ENCODE results near the gene MLXIPL.

- TF ChIP-seq CTCF (IDR thresholded peaks at IDR 0.05; ENCODE audit: poor library complexity, severe bottlenecking) (no peak), RAD21 (conservative IDR thresholded peaks at IDR 0.05) (no peak), SMC3 (conservative IDR thresholded peaks at IDR 0.05; ENCODE audit: poor library complexity) (no peak), EP300 (conservative IDR thresholded peaks at IDR 0.05; ENCODE audit: poor library complexity, severe bottlenecking) (no peak), EZH2 (IDR thresholded peaks at IDR 0.05; ENCODE audit: borderline replicate concordance, insufficient read depth, low read length, poor library complexity, severe bottlenecking) (no peak)
These were observed 44.5 kb upstream of the MLXIPL start for GRCh38 chr7:73668886-73669230.

Measured in neural cell (in vitro differentiated cells).